ENCODE measurements around the gene SHOX.
"Not testable (repeated sequence)": the region's sequence is repeated elsewhere in the genome, so short reads cannot be mapped to it uniquely, and the experiment has no call there.

SHOX gene

DNA sequence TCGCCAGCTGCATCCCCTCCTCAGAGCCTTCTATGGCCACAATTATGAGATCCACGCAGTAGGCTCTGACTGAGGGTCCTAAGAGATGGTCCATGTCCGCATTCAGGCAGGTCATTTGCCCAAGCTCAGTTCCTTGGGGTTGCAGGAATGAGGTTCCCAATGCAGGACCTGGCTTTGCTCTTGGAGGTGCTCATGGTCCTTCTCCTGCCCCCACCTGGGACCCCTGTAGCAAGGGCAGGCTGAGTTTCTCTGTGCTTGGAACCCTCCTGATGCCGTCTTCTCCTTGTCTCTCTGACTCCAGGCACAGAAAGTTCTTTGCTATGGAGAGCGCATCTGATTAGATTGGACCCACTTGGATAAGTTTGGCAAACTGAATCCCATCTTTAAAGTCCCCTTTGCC is 16.5 kb upstream of the SHOX start:
- Histone ChIP-seq H3K36me3 (no peaks in the 10 kb centered on the region), H3K27ac (no peak overlapping the region), H3K27me3 (peaks cover 16% of the 10 kb centered on the region), H3K4me3 (ENCODE audit: low read depth in 1 of 2, low read length in 1 of 2) (no peak overlapping the region), H3K9me3 (no peaks in the 10 kb centered on the region), H3K4me1 (ENCODE audit: control insufficient read depth in 1 of 2, insufficient read depth in 1 of 2, low read depth in 1 of 2, low read length in 1 of 2) (no peaks in the 10 kb centered on the region)
- TF ChIP-seq, protein P1, sequence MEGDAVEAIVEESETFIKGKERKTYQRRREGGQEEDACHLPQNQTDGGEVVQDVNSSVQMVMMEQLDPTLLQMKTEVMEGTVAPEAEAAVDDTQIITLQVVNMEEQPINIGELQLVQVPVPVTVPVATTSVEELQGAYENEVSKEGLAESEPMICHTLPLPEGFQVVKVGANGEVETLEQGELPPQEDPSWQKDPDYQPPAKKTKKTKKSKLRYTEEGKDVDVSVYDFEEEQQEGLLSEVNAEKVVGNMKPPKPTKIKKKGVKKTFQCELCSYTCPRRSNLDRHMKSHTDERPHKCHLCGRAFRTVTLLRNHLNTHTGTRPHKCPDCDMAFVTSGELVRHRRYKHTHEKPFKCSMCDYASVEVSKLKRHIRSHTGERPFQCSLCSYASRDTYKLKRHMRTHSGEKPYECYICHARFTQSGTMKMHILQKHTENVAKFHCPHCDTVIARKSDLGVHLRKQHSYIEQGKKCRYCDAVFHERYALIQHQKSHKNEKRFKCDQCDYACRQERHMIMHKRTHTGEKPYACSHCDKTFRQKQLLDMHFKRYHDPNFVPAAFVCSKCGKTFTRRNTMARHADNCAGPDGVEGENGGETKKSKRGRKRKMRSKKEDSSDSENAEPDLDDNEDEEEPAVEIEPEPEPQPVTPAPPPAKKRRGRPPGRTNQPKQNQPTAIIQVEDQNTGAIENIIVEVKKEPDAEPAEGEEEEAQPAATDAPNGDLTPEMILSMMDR (IDR thresholded peaks at IDR 0.05) = no peak

DNA sequence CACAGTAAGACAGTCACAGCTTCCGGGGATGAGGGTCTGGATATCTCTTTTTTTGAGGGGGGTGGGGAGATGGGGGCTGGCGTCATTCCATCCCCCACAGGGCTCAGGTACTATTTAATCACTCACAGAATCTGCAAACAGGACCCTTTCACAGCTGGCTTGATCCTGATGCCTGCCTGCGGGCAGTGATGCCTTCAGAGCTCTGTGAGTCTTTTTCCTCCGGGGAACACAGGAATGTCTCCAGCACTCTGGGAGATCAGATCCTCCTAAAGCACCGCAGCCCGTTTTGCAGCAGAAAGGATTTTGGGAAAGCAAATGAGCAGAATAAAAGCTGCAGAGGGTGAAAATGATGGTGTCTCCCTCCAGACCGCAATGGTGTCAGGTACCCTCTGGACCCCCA is 13.2 kb upstream of the SHOX start:
- H3K4me3 ChIP-seq (ENCODE audit: low read depth in 1 of 2, low read length in 1 of 2) = no peak overlapping the region
- TF ChIP-seq, protein P1 (IDR thresholded peaks at IDR 0.05) = no peak
- H3K27ac ChIP-seq = no peak overlapping the region
- H3K36me3 ChIP-seq = no peaks in the 10 kb centered on the region
- H3K4me1 ChIP-seq (ENCODE audit: control insufficient read depth in 1 of 2, insufficient read depth in 1 of 2, low read depth in 1 of 2, low read length in 1 of 2) = no peaks in the 10 kb centered on the region
- H3K9me3 ChIP-seq = no peaks in the 10 kb centered on the region
- peaks cover 48% of the 10 kb centered on the region for H3K27me3 ChIP-seq

DNA sequence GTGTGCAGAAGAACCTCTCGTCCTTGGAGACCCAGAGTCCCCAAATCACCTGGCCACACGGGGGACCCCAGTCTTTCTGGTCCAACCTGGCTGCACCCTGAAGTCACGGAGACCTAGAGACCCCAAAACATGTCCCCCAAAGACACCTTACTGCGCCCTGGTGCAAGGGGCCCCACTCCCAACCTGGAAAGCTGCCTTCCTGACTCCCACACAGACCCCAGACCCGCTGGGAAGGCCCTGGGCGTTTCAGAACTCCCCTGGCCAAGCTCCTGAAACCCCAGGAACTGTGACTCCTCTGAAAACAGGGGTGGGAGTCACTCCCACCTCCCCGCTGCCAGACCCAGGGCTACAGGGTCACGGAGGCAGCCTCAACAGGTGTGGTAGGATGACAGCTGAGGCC is 12.7 kb upstream of the SHOX start:
- Histone ChIP-seq H3K27me3 (peaks cover 48% of the 10 kb centered on the region), H3K9me3 (no peaks in the 10 kb centered on the region), H3K36me3 (no peaks in the 10 kb centered on the region), H3K27ac (no peak overlapping the region), H3K4me3 (ENCODE audit: low read depth in 1 of 2, low read length in 1 of 2) (no peak overlapping the region), H3K4me1 (ENCODE audit: control insufficient read depth in 1 of 2, insufficient read depth in 1 of 2, low read depth in 1 of 2, low read length in 1 of 2) (no peaks in the 10 kb centered on the region)
- TF ChIP-seq, protein P1 (IDR thresholded peaks at IDR 0.05) = no peak

DNA sequence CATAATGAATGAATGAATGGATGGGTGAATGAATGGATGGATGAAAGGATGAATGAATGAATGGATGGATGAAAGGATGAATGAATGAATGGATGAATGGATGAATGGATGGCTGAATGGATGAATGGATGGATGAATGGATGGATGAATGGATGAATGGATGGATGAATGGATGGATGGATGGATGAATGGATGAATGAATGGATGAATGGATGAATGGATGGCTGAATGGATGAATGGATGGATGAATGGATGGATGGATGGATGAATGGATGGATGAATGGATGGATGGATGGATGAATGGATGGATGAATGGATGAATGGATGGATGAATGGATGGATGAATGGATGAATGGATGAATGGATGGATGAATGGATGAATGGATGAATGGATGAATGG is 12.3 kb upstream of the SHOX start:
- H3K27ac ChIP-seq; H3K4me3 ChIP-seq (ENCODE audit: low read depth in 1 of 2, low read length in 1 of 2); H3K4me1 ChIP-seq (ENCODE audit: control insufficient read depth in 1 of 2, insufficient read depth in 1 of 2, low read depth in 1 of 2, low read length in 1 of 2); H3K36me3 ChIP-seq; H3K9me3 ChIP-seq: not testable (repeated sequence)
- peaks cover 51% of the 10 kb centered on the region for H3K27me3 ChIP-seq

DNA sequence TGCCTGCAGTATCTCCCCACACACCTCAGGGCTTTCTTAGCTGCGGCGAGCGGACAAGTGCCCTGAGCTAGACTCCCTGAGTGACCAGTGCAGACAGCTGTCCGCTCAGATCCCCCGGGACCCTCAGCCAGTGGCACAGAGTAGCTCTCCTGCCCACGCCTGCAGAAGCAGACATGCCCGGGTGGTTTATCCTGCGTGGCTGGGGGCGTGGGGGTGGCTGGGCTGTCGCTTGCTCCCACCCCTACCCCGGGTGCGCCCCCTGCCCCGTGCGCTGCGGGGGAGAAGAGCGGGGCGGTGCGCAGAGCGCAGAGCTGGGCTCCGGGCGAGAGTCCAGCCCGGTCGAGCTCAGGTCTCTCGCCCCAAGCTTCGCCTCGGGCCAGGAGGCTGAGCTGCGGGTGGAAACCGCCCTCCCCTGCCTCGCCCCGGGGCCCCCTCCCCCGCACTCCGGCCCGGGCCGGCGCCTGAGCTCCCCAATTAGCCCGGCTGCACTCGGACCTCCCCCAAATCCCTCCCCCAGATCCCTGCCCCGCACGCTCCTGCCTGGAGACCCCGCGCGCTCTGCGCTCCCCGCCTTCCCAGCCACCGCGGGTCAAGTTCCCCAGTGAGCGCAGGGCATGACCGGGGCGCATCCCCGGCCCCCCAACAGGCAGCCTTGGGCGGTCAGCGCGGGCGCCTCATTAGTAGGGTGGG is 11.7 kb upstream of the SHOX start:
- peaks cover 57% of the 10 kb centered on the region for H3K27me3 ChIP-seq
- H3K4me3 ChIP-seq (ENCODE audit: low read depth in 1 of 2, low read length in 1 of 2) = no peak overlapping the region
- TF ChIP-seq, protein P1 (IDR thresholded peaks at IDR 0.05) = no peak
- H3K4me1 ChIP-seq (ENCODE audit: control insufficient read depth in 1 of 2, insufficient read depth in 1 of 2, low read depth in 1 of 2, low read length in 1 of 2) = no peaks in the 10 kb centered on the region
- no peak overlapping the region for H3K27ac ChIP-seq
- no peaks in the 10 kb centered on the region for H3K9me3 ChIP-seq
- no peaks in the 10 kb centered on the region for H3K36me3 ChIP-seq

DNA sequence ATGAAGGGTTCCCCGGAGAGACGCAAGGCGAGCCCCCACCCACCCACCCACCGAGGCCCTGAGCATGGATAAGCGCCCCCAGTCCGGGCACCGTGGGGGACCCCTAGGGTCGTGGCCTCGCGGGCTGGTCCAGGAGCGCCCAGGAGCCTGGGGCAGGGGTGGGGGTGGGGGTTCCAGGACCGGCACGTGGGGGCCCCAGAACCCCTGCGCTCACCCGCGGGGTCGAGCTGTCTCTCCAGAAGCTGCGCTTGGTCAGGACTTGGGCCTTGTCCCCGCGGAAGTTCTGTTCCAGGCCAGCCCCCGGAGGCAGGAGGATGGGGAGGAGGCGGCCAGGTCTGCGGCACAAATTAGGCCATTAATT is 11.2 kb upstream of the SHOX start:
- Histone ChIP-seq H3K27ac (no peak overlapping the region), H3K4me3 (ENCODE audit: low read depth in 1 of 2, low read length in 1 of 2) (no peak overlapping the region), H3K9me3 (no peaks in the 10 kb centered on the region), H3K27me3 (peaks cover 62% of the 10 kb centered on the region), H3K36me3 (no peaks in the 10 kb centered on the region), H3K4me1 (ENCODE audit: control insufficient read depth in 1 of 2, insufficient read depth in 1 of 2, low read depth in 1 of 2, low read length in 1 of 2) (no peaks in the 10 kb centered on the region)
- TF ChIP-seq, protein P1 (IDR thresholded peaks at IDR 0.05) = no peak

Measured in neutrophil (primary cell).